Mucosa of descending colon (tissue), 3 donors: ENCODE results near the gene NACC2. TPM values are rescaled to one million over a fixed set of nuclear protein-coding genes. Genes with fewer than 3 reads are reported as not detected.

ENCODE experiments used
- ATAC-seq: fragments of 200-7000 bp; cut with Tn5 transposase; one replicate; pipeline ENCODE4 v1.9.1; 2020; ENCODE audit warnings: mild to moderate bottlenecking, moderate library complexity
- DNase-seq, 3 donors: peaks; one replicate each; pipeline ENCODE4 v3.0.0-alpha.2; 2020
- H3K36me3 ChIP-seq: fragments of 200-600 bp; one replicate; pipeline ENCODE4 v1.8.0; 2021; ENCODE audit warnings: low read depth, mild to moderate bottlenecking
- H3K4me1 ChIP-seq: fragments of 200-600 bp; one replicate; pipeline ENCODE4 v1.8.0; 2021; ENCODE audit warnings: low read depth, mild to moderate bottlenecking
- H3K4me3 ChIP-seq: fragments of 200-600 bp; one replicate; pipeline ENCODE4 v1.8.0; 2021; ENCODE audit warnings: mild to moderate bottlenecking
- H3K9me3 ChIP-seq: fragments of 200-600 bp; one replicate; pipeline ENCODE4 v1.8.0; 2021; ENCODE audit warnings: mild to moderate bottlenecking
- CTCF ChIP-seq: fragments of 200-600 bp; IDR thresholded peaks from one replicate; pipeline ENCODE4 v1.8.0; 2022; ENCODE audit warnings: antibody characterized with exemption, mild to moderate bottlenecking
- intact Hi-C, 2 donors: fragments of 100-400 bp; cut with DNase I in 1 of 2; cut with micrococcal nuclease in 1 of 2; formaldehyde crosslinking; loops; one replicate each; pipeline versions ENCODE4 v1.11.0 to v1.11.1; 2022; cut with DNase I, micrococcal nuclease
- total RNA-seq, 3 donors: library from RNA; stranded (reverse); fragmentation: NEBNext Ultra II Directional in 2 of 3; extraction: Animal tissue kit (Norgen Biotek cat#: 25700) in 2 of 3; gene quantifications; one replicate each; pipeline versions ENCODE4 v1.2.1 to v1.2.4, GENCODE V29; 2021 to 2023
- donor health status: DM: no; HTN: no; CAD: no; lungs with moderate emphysema.
- donor health status: DM: no; HTN: no; CAD: no.
- donor health status: DM: no; HTN: yes; CAD: no.

Gene NACC2
- total RNA-seq, 3 donors from 2014 or later: 15.9 to 81.3 (median 22.1) TPM

- DNase-seq: peak in 1 of 3 donors; percentile 38
- Histone ChIP-seq H3K4me3 (no peak overlapping the region), H3K36me3 (no peaks in the 10 kb centered on the region), H3K9me3 (no peaks in the 10 kb centered on the region), H3K4me1 (peaks cover 3% of the 10 kb centered on the region)
- intact Hi-C loops: no loop called here
- ATAC-seq: no peak
- no peak for TF ChIP-seq CTCF
These were observed 79.2 kb downstream of the NACC2 start for GRCh38 chr9:136015656-136016571.

- intact Hi-C loops: no loop called here
- DNase-seq (peak in 1 of 3 donors; percentile 17), ATAC-seq (no peak)
- no peaks in the 10 kb centered on the region for H3K36me3 ChIP-seq
- H3K4me1 ChIP-seq: peaks cover 3% of the 10 kb centered on the region
- H3K4me3 ChIP-seq: no peak overlapping the region
- TF ChIP-seq CTCF: no peak
- no peaks in the 10 kb centered on the region for H3K9me3 ChIP-seq
These were observed 80.0 kb downstream of the NACC2 start for GRCh38 chr9:136014924-136015633.

- H3K4me1 ChIP-seq: peaks cover 3% of the 10 kb centered on the region
- ATAC-seq: no peak
- intact Hi-C loops: no loop called here
- no peak for DNase-seq
- H3K4me3 ChIP-seq: no peak overlapping the region
- no peak for TF ChIP-seq CTCF
- no peaks in the 10 kb centered on the region for H3K36me3 ChIP-seq
- H3K9me3 ChIP-seq: no peaks in the 10 kb centered on the region
These were observed 80.8 kb downstream of the NACC2 start for GRCh38 chr9:136014147-136014923.

GRCh38 chr9:136013524-136014034, 81.5 kb downstream of the NACC2 start:
- no peak for TF ChIP-seq CTCF
- no peak for ATAC-seq
- intact Hi-C loops: no loop called here
- Histone ChIP-seq H3K4me1 (peaks cover 3% of the 10 kb centered on the region), H3K36me3 (no peaks in the 10 kb centered on the region), H3K4me3 (no peak overlapping the region), H3K9me3 (no peaks in the 10 kb centered on the region)
- DNase-seq: peak in 1 of 3 donors; percentile 8

GRCh38 chr9:136013116-136013515, 82.0 kb downstream of the NACC2 start:
- Histone ChIP-seq H3K4me3 (no peak overlapping the region), H3K4me1 (peaks cover 3% of the 10 kb centered on the region), H3K9me3 (no peaks in the 10 kb centered on the region), H3K36me3 (no peaks in the 10 kb centered on the region)
- DNase-seq (peak in 2 of 3 donors; percentile 15 to 45), ATAC-seq (no peak)
- TF ChIP-seq CTCF: no peak
- intact Hi-C loops: no loop called here
